Measurements from ENCODE around the gene YBX3. TPM values are rescaled to one million over a fixed set of nuclear protein-coding genes. Genes with fewer than 3 reads are reported as not detected.
A peak's percentile ranks its signal among the peaks of the same experiment; 100 is the strongest.

YBX3 gene
- total RNA-seq, 1 experiment from 2014 or later: 85.9 TPM

DNA sequence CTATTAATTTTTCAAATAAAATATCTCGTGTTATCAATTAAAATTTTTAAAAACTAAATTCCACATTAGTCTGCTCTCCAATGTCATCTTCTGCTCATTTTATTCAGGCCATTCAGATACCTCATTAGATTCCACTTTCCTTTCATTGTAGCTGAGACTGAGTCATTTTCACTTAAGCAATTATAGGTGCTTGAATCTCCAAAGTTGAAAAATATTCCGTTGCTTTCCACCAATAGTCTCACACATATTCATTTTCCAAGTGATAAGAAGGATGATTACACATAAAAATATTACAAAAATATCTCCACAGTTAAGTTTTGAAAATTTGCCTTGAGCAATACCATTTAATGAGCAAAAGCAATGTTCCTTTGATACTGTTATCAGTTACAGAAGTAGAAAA lies 36.5 kb upstream of the YBX3 start:
- intact Hi-C loops (cut with micrococcal nuclease): no loop called here

DNA sequence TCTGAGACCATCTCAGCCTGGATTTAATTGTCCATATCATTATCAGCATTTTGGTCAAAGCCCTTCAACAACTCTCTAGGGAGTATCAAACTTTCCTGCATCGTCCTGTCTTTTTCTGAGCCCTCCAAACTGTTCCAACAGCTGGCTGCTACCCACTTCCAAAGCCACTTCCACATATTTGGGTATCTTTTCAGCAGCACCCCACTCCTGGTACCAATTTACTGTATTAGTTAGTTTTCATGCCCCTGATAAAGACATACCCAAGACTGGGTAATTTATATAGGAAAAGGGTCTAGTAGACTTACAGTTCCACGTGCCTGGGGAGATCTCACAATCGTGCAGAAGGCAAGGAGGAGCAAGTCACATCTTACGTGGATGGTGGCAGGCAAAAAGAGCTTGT lies 33.1 kb upstream of the YBX3 start:
- Histone ChIP-seq H2AFZ (ENCODE audit: low read length) (no peak overlapping the region), H3K36me3 (ENCODE audit: low read depth, low read length) (no peaks in the 10 kb centered on the region), H3K4me2 (ENCODE audit: low read length) (no peak overlapping the region), H3K27ac (ENCODE audit: low read length) (no peak overlapping the region), H3K27me3 (ENCODE audit: low read length) (peaks cover 5% of the 10 kb centered on the region; the same call in 1 of the 2 replicates), H3K9me2 (replicated peaks; ENCODE audit: low read length) (no peaks in the 10 kb centered on the region), H3K9me3 (ENCODE audit: low read length) (no peaks in the 10 kb centered on the region), H3K79me2 (ENCODE audit: low read length) (no peaks in the 10 kb centered on the region), H3F3A (ENCODE audit: low read length, unreplicated experiment) (no peaks in the 10 kb centered on the region), H3K9ac (ENCODE audit: low read length) (no peak overlapping the region), H4K20me1 (ENCODE audit: low read length) (no peaks in the 10 kb centered on the region), H3K4me3 (ENCODE audit: low read length) (no peak overlapping the region), H3K4me1 (ENCODE audit: insufficient read depth, low read length) (peaks cover 9% of the 10 kb centered on the region)
- intact Hi-C loops (cut with micrococcal nuclease): no loop called here
- DNase-seq: no peak
- POLR2A ChIA-PET (ENCODE audit: unreplicated experiment): no interaction called here
- no TSS peak for BruUV-seq (replicated peaks)
- CTCF ChIA-PET: no interaction called here
- TF ChIP-seq EZH2 (IDR thresholded peaks at IDR 0.05; ENCODE audit: low read length, unreplicated experiment) (no peak), EZH2phosphoT487 (IDR thresholded peaks at IDR 0.05; ENCODE audit: borderline replicate concordance, low read length) (no peak)
- TF ChIP-seq, protein P1, sequence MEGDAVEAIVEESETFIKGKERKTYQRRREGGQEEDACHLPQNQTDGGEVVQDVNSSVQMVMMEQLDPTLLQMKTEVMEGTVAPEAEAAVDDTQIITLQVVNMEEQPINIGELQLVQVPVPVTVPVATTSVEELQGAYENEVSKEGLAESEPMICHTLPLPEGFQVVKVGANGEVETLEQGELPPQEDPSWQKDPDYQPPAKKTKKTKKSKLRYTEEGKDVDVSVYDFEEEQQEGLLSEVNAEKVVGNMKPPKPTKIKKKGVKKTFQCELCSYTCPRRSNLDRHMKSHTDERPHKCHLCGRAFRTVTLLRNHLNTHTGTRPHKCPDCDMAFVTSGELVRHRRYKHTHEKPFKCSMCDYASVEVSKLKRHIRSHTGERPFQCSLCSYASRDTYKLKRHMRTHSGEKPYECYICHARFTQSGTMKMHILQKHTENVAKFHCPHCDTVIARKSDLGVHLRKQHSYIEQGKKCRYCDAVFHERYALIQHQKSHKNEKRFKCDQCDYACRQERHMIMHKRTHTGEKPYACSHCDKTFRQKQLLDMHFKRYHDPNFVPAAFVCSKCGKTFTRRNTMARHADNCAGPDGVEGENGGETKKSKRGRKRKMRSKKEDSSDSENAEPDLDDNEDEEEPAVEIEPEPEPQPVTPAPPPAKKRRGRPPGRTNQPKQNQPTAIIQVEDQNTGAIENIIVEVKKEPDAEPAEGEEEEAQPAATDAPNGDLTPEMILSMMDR (conservative IDR thresholded peaks at IDR 0.05; ENCODE audit: low read depth, low read length): no peak
- ATAC-seq: no peak

More for the DNA sequence above, 36.5 kb upstream of the YBX3 start:
- Histone ChIP-seq H3K4me2 (ENCODE audit: low read length) (no peak overlapping the region), H3K27me3 (ENCODE audit: low read length) (peaks cover 5% of the 10 kb centered on the region; the same call in 1 of the 2 replicates), H3K4me1 (ENCODE audit: insufficient read depth, low read length) (no peaks in the 10 kb centered on the region), H3K9ac (ENCODE audit: low read length) (no peak overlapping the region), H3K9me3 (ENCODE audit: low read length) (no peaks in the 10 kb centered on the region), H3K36me3 (ENCODE audit: low read depth, low read length) (no peaks in the 10 kb centered on the region), H3K9me2 (replicated peaks; ENCODE audit: low read length) (no peaks in the 10 kb centered on the region), H3F3A (ENCODE audit: low read length, unreplicated experiment) (no peaks in the 10 kb centered on the region), H4K20me1 (ENCODE audit: low read length) (no peaks in the 10 kb centered on the region), H3K4me3 (ENCODE audit: low read length) (no peak overlapping the region), H3K79me2 (ENCODE audit: low read length) (no peaks in the 10 kb centered on the region), H3K27ac (ENCODE audit: low read length) (no peak overlapping the region), H2AFZ (ENCODE audit: low read length) (no peak overlapping the region)
- TF ChIP-seq EZH2phosphoT487 (IDR thresholded peaks at IDR 0.05; ENCODE audit: borderline replicate concordance, low read length) (no peak), EZH2 (IDR thresholded peaks at IDR 0.05; ENCODE audit: low read length, unreplicated experiment) (no peak)
- TF ChIP-seq, protein P1 (conservative IDR thresholded peaks at IDR 0.05; ENCODE audit: low read depth, low read length): no peak
- ATAC-seq (no peak), DNase-seq (no peak)
- no TSS peak for BruUV-seq (replicated peaks)
- CTCF ChIA-PET: no interaction called here
- POLR2A ChIA-PET (ENCODE audit: unreplicated experiment): no interaction called here

DNA sequence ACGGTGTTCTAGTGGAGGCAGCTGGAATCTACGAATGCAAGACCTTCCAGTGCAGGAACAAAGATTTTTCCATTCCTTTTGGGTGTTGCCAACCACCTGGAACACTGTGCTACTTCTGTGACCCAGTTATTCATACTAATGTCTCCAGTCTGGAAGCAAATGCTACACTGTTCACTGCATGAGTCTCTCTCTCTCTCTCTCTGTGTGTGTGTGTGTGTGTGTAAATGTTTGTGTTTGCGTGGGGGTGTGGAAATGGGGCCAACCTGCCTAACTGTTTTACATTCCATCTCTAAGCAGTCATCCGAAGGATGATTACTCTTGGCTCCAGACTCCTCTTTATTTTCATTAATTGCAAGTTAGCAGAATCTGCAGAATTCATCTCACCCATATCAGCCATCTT lies 29.9 kb upstream of the YBX3 start:
- intact Hi-C loops (cut with micrococcal nuclease): loop anchor here (5.0 kb wide), 1 partner anchor 136 kb away; no protein-coding TSS in a partner anchor

More for the DNA sequence above, 29.9 kb upstream of the YBX3 start:
- H3K27me3 ChIP-seq (ENCODE audit: low read length): no peaks in the 10 kb centered on the region
- H2AFZ ChIP-seq (ENCODE audit: low read length): no peak overlapping the region
- H3K9ac ChIP-seq (ENCODE audit: low read length): no peak overlapping the region
- ChIA-PET CTCF (no interaction called here), POLR2A (ENCODE audit: unreplicated experiment) (no interaction called here)
- H3K9me2 ChIP-seq (replicated peaks; ENCODE audit: low read length): no peaks in the 10 kb centered on the region
- ATAC-seq (peak; percentile 67), DNase-seq (peak; percentile 56)
- no peaks in the 10 kb centered on the region for H3K9me3 ChIP-seq (ENCODE audit: low read length)
- no peak for TF ChIP-seq EZH2 (IDR thresholded peaks at IDR 0.05; ENCODE audit: low read length, unreplicated experiment)
- TF ChIP-seq EZH2phosphoT487 (IDR thresholded peaks at IDR 0.05; ENCODE audit: borderline replicate concordance, low read length): no peak
- TF ChIP-seq, protein P1 (conservative IDR thresholded peaks at IDR 0.05; ENCODE audit: low read depth, low read length): no peak
- H4K20me1 ChIP-seq (ENCODE audit: low read length): no peaks in the 10 kb centered on the region
- no peaks in the 10 kb centered on the region for H3F3A ChIP-seq (ENCODE audit: low read length, unreplicated experiment)
- H3K4me1 ChIP-seq (ENCODE audit: insufficient read depth, low read length): peaks cover 14% of the 10 kb centered on the region
- peak overlapping the region; percentile 19; the same call in 1 of the 2 replicates for H3K4me2 ChIP-seq (ENCODE audit: low read length)
- no peak overlapping the region for H3K4me3 ChIP-seq (ENCODE audit: low read length)
- no peaks in the 10 kb centered on the region for H3K36me3 ChIP-seq (ENCODE audit: low read depth, low read length)
- no peak overlapping the region for H3K27ac ChIP-seq (ENCODE audit: low read length)
- H3K79me2 ChIP-seq (ENCODE audit: low read length): no peaks in the 10 kb centered on the region
- BruUV-seq (replicated peaks): no TSS peak

Data from PC-3 (cell line).